8988T (cell line): Measurements from ENCODE around the gene RAD17.
"Not testable (repeated sequence)": the region's sequence is repeated elsewhere in the genome, so short reads cannot be mapped to it uniquely, and the experiment has no call there.

ENCODE experiments used
- DNase-seq: peaks from one replicate; pipeline ENCODE4 v3.0.0; 2011

RAD17 gene

GRCh38 chr5:69369340-69370121 lies at the start of gene RAD17, which contains the start of the genes AK6 and TAF9:
TSS of gene RAD17 (plus strand) at chr5:69369818. CDS start at chr5:69372209, 2,391 bp downstream.
TSS of gene AK6 (minus strand) at chr5:69369520. CDS start at chr5:69369490, 30 bp downstream.
TSS of gene TAF9 (minus strand) at chr5:69369520. CDS start at chr5:69365737, 3,783 bp downstream.
- DNase-seq, result peak; percentile 69

- no peak for DNase-seq
Observed at GRCh38 chr5:69326365-69326764, 43.3 kb upstream of the RAD17 start.

- no peak for DNase-seq
Observed at GRCh38 chr5:69329905-69330489, 39.6 kb upstream of the RAD17 start.

- no peak for DNase-seq
Observed at GRCh38 chr5:69331528-69332445, 37.8 kb upstream of the RAD17 start.

GRCh38 chr5:69333668-69334315 lies 35.8 kb upstream of the RAD17 start:
- DNase-seq, result not testable (repeated sequence)

GRCh38 chr5:69334793-69335268 lies 34.8 kb upstream of the RAD17 start:
- peak; percentile 32 for DNase-seq

- no peak for DNase-seq
Observed at GRCh38 chr5:69335341-69335935, 34.2 kb upstream of the RAD17 start.

- no peak for DNase-seq
Observed at GRCh38 chr5:69341520-69342161, 28.0 kb upstream of the RAD17 start.

GRCh38 chr5:69343083-69343482 lies 26.5 kb upstream of the RAD17 start:
- no peak for DNase-seq

GRCh38 chr5:69350664-69351063 lies 19.0 kb upstream of the RAD17 start:
- DNase-seq, result no peak

- DNase-seq, result no peak
Observed at GRCh38 chr5:69359699-69360098, 9.9 kb upstream of the RAD17 start.

GRCh38 chr5:69360442-69360841 lies 9.2 kb upstream of the RAD17 start:
- no peak for DNase-seq

- DNase-seq, result peak; percentile 18
Observed at GRCh38 chr5:69364414-69364813, 5.2 kb upstream of the RAD17 start.

- DNase-seq, result no peak
Observed at GRCh38 chr5:69364850-69365249, 4.8 kb upstream of the RAD17 start.

- no peak for DNase-seq
Observed at GRCh38 chr5:69367697-69368279, 1.8 kb upstream of the RAD17 start.

- peak; percentile 49 for DNase-seq
Observed at GRCh38 chr5:69368458-69369339, 919 bp upstream of the RAD17 start.

- DNase-seq, result not testable (repeated sequence)
Observed at GRCh38 chr5:69370335-69370734, 717 bp downstream of the RAD17 start.

GRCh38 chr5:69372394-69372793 lies 2.8 kb downstream of the RAD17 start:
- DNase-seq, result no peak

GRCh38 chr5:69374911-69375446 lies 5.4 kb downstream of the RAD17 start:
- no peak for DNase-seq

GRCh38 chr5:69378376-69378775 lies 8.8 kb downstream of the RAD17 start:
- no peak for DNase-seq
